Cerebellar cortex (tissue), 1 donor: Measurements from ENCODE around the gene NRTN.
"Not testable (repeated sequence)": the region's sequence is repeated elsewhere in the genome, so short reads cannot be mapped to it uniquely, and the experiment has no call there.

Source experiments
- DNase-seq: peaks from one replicate; pipeline ENCODE4 v3.0.0-alpha.2; 2015; ENCODE audit warnings: low spot score

The NRTN gene

DNA sequence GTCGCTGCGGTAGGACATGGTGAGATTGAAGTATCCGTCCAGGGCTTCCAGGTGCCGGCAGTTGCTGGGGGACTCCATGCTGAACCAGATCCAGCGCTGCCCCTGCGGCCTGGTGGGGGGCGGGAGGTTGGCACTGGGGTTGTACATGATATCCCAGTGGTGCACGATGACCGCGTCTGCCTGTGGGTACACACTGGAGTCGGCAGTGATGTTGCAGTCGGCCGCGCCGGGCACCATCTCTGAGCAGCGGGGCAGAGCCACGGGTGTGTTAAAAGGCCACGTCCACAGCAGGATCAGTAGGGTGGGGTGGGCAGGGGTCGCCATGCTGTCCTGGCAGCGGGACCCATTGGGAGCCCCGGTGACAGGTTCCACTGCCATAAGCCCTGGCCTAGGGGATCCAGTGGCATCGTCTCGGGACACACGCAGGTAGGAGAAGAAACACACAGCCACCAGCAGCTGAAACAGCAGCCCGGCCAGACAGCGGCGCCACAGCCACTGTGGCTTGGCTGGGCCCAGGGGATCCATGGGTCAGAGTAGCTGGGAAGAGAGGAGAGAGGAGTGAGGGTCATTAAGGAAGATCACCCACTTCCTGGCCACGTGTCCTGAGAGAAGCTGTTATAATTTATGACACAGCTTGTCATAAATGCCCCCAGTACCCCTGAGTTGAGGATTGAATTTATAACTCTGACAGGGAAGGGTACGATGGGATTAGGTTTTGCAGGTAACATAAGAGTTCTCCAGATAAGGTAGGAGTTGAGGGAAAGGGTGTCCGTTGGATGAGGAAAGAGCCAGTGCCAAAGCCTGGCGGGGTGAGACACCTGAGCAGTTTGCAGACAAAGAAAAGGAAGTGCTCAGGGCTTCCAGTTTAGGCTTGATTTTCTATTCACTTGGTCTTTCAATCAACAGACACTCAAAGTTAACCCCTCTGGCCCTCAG lies 62.6 kb downstream of the NRTN start:
- no peak for DNase-seq

DNA sequence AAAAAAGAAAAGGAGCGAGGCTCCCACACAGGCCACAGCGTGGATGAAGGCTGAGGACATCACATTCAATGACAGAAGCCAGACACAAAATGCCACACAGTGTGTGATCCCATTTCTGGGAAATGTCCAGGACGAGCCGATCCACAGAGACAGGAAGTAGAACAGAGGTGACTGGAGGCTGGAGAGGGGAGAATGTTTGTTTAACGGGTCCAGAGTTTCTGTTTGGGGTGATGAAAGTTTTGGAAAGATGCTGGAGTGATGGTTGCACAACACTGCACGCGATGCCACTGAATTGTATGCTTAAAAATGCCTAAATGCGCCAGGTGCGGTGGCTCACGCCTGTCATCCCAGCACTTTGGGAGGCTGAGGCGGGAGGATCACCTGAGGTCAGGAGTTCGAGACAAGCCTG lies 66.1 kb downstream of the NRTN start:
- no peak for DNase-seq

DNA sequence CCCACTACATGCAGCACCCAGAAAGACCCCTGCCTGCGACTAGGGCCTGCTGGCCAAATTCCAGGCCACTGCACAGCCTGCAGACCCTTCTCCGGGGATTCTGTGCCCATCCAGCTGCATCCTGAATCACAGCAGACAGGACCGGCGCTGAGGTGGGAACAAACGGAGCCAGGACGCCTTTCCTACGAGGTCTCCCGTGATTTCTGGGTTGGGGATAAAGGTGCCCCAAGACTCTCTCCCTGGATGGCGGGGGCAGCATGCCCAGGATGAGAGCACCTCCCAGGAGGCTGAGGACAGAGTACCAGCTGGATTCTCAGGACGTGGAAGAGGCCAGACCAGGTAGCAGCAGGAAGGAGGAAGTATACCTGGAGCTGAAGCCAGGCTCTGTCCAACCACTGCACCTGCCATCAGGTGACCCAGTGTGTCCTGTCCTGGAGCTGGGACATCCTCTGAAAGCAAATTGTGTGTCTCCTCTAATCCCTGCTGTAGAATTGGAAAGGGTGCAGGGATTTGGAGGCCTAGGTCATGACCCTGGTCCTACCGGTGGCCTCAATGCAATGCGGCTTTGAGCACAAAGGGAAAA lies 68.8 kb downstream of the NRTN start:
- no peak for DNase-seq

DNA sequence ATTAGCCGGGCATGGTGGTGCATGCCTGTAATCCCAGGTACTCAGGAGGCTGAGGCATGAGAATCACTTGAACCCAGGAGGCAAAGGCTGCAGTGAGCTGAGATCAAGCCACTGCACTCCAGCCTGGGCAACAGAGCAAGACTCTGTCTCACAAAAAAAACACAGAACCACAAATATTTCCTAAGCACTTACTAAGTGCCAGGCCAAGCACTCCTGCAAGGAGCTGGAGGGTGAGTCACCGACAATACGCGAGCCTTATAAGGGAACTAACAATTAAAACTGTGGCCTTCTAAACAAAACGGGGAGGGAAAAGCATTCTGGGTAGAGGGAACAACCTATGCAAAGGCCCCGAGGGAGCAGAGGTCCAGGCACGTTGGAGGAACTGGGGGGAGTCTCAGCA lies 69.6 kb downstream of the NRTN start:
- not testable (repeated sequence) for DNase-seq

DNA sequence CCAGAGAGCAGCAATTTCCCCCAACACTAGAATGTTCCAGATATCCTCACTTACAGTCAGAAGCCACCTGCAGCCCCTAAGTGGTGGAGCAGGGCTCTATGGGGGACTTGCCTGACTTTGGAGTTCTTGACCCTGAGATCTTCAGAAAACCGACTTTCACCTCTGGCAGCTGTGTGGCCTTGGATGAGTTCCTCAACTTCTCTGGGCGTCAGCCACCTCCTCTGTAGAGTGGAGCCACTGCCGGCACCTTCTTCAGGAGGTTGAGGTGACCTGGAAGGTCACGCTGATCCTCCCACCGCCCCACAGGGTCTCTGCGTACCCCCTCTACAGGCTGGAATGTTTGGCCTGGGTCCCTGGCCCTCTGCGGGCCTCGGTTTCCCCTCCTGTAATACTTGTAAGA lies 72.6 kb downstream of the NRTN start:
- DNase-seq = no peak

DNA sequence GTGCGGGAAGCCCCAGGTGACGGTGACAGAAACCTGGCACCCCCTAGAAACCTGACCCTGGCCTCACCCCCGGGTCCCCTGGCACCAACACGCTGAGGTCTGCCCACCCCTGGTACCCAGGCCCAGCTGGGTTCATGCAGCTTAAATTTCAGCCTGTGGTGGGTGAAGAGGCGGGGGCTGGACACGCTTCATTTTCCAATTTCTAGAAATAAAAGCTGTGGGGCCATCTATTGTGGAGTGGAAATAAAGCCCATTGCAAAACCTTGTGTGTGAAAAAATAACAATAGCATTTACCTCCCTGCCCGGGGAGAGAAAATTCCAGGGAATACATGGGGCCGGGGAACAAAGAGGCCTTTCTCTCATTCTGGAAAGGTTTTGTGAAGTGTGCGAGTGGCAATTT lies 73.0 kb downstream of the NRTN start:
- DNase-seq = no peak
